Testis (tissue), 3 donors: ENCODE results near the gene KIAA2012. TPM values are rescaled to one million over a fixed set of nuclear protein-coding genes. Genes with fewer than 3 reads are reported as not detected.
A peak's percentile ranks its signal among the peaks of the same experiment; 100 is the strongest.

ENCODE experiments used
- DNase-seq: peaks from one replicate; pipeline ENCODE4 v3.0.0-alpha.2; 2019
- H3K27ac ChIP-seq, 2 donors: fragments of 200-600 bp; sonication (generic); one replicate each; pipeline ENCODE4 v1.5.1; 2019
- H3K27me3 ChIP-seq: fragments of 200-600 bp; sonication (generic); one replicate; pipeline ENCODE4 v1.5.1; 2019
- H3K36me3 ChIP-seq: fragments of 200-600 bp; sonication (generic); one replicate; pipeline ENCODE4 v1.5.1; 2017; ENCODE audit warnings: low read depth; ENCODE audit errors: missing control alignments
- H3K4me1 ChIP-seq: fragments of 200-600 bp; sonication (generic); one replicate; pipeline ENCODE4 v1.5.1; 2019
- H3K4me3 ChIP-seq, 2 donors: fragments of 200-600 bp; sonication (generic); one replicate each; pipeline ENCODE4 v1.5.1; 2017 to 2019
- H3K9me3 ChIP-seq: fragments of 200-600 bp; sonication (generic); one replicate; pipeline ENCODE4 v1.5.1; 2017
- CTCF ChIP-seq, 3 experiments: fragments of 450-650 bp in 2 of 3; fragments of 200-600 bp in 1 of 3; sonication (generic) in 1 of 3; IDR thresholded peaks; one replicate each; pipeline ENCODE4 v1.5.1; 2016 to 2019; ENCODE audit warnings: antibody characterized with exemption in 3 of 3, mild to moderate bottlenecking in 2 of 3, moderate library complexity in 1 of 3
- POLR2A ChIP-seq: fragments of 450-650 bp; IDR thresholded peaks from one replicate; pipeline ENCODE4 v1.6.1; 2017; ENCODE audit warnings: antibody characterized with exemption, mild to moderate bottlenecking, moderate library complexity
- whole genome bisulfite sequencing, 2 donors: methylation state at CpG; one replicate each; pipeline ENCODE4 v1.1.5; 2018; 5-methylcytosine and 5-hydroxymethylcytosine counted together
- intact Hi-C: fragments of 100-400 bp; cut with DNase I; formaldehyde crosslinking; loops from one replicate; pipeline ENCODE4 v1.15.1; 2023; ENCODE audit warnings: low total_unique reads
- polyA plus RNA-seq: library from polyadenylated mRNA; stranded (reverse); fragments of 350-450 nt; fragmentation: Illumina TruSeq; extraction: RNeasy Lipid Tissue Mini Kit (QIAGEN cat#74804); gene quantifications from one replicate; pipeline ENCODE4 v1.2.3, GENCODE V29; 2014; ENCODE audit warnings: low read depth, low replicate concordance; ENCODE audit not compliant: insufficient read depth
- total RNA-seq, 2 donors: library from RNA; depleted of rRNA; stranded (reverse); fragments of >200 nt; gene quantifications; one replicate each; pipeline ENCODE4 v1.2.3, GENCODE V29; 2016

Gene KIAA2012
- total and polyA plus RNA-seq, 3 donors from 2014 or later, result 1.1 to 1.6 (median 1.3) TPM

- H3K9me3 ChIP-seq, result no peaks in the 10 kb centered on the region
- peaks cover 4% of the 10 kb centered on the region for H3K4me1 ChIP-seq
- H3K27me3 ChIP-seq, result no peaks in the 10 kb centered on the region
These were observed 38.6 kb upstream of the KIAA2012 start for GRCh38 chr2:202034249-202035088.

GRCh38 chr2:202035089-202035940 is 37.7 kb upstream of the KIAA2012 start:
- H3K27ac ChIP-seq, result peak overlapping the region in 1 of 2 donors; percentile 95
- H3K4me3 ChIP-seq, result peak overlapping the region; percentile 70 to 74
- H3K27me3 ChIP-seq, result no peaks in the 10 kb centered on the region
- intact Hi-C loops, result no loop called here
- H3K9me3 ChIP-seq, result no peaks in the 10 kb centered on the region
- no peaks in the 10 kb centered on the region for H3K36me3 ChIP-seq
- WGBS, 2 donors, result 18 to 45% methylated on average over 13 to 77 of the region's 78 CpGs
- TF ChIP-seq POLR2A (no peak), CTCF (IDR thresholded peaks at IDR 0.05) (peak in 2 of 3 experiments; percentile 11 to 20)
- H3K4me1 ChIP-seq, result peaks cover 4% of the 10 kb centered on the region
- DNase-seq, result peak; percentile 54

More at GRCh38 chr2:202034249-202035088, 38.6 kb upstream of the KIAA2012 start:
- TF ChIP-seq CTCF (IDR thresholded peaks at IDR 0.05) (no peak), POLR2A (no peak)
- WGBS, 2 donors, result 0 to 1% methylated on average over 13 to 83 of the region's 105 CpGs
- intact Hi-C loops, result no loop called here
- peak overlapping the region; percentile 79 to 95 for H3K27ac ChIP-seq
- DNase-seq, result peak; percentile 40
- no peaks in the 10 kb centered on the region for H3K36me3 ChIP-seq
- H3K4me3 ChIP-seq, result peak overlapping the region; percentile 70 to 74

GRCh38 chr2:202035941-202036372 is 37.1 kb upstream of the KIAA2012 start:
- TF ChIP-seq POLR2A (no peak), CTCF (IDR thresholded peaks at IDR 0.05) (no peak)
- intact Hi-C loops, result no loop called here
- H3K9me3 ChIP-seq, result no peaks in the 10 kb centered on the region
- DNase-seq, result no peak
- no peaks in the 10 kb centered on the region for H3K27me3 ChIP-seq
- peaks cover 4% of the 10 kb centered on the region for H3K4me1 ChIP-seq
- WGBS, 2 donors, result 66 to 75% methylated on average over 28 to 32 of the region's 32 CpGs
- no peaks in the 10 kb centered on the region for H3K36me3 ChIP-seq
- H3K27ac ChIP-seq, result no peak overlapping the region
- H3K4me3 ChIP-seq, result peak overlapping the region in 1 of 2 donors; percentile 70

- 49 to 53% methylated on average over 15 of the region's 15 CpGs for WGBS, 2 donors
- Histone ChIP-seq H3K27ac (no peak overlapping the region), H3K4me3 (no peak overlapping the region), H3K27me3 (no peaks in the 10 kb centered on the region), H3K9me3 (no peaks in the 10 kb centered on the region), H3K4me1 (peaks cover 4% of the 10 kb centered on the region), H3K36me3 (no peaks in the 10 kb centered on the region)
- DNase-seq, result no peak
- intact Hi-C loops, result no loop called here
- no peak for TF ChIP-seq CTCF (IDR thresholded peaks at IDR 0.05)
These were observed 36.4 kb upstream of the KIAA2012 start for GRCh38 chr2:202036601-202037037.
